GM23338 (cell line): ENCODE measurements around the gene ARHGAP4.

Experiments
- CREB1 ChIP-seq: fragments of 250-450 bp; sonication (Bioruptor Pico); IDR thresholded peaks from 2 replicates; pipeline ENCODE4 v1.5.0; 2020; ENCODE audit warnings: low read depth, mild to moderate bottlenecking, moderate library complexity
- CTCF ChIP-seq, 2 experiments: fragments of 200-600 bp in 1 of 2; sonication (generic) in 1 of 2; conservative IDR thresholded peaks; 2 replicates each; pipeline versions ENCODE4 v1.5.1 to v1.6.1; 2016 to 2017; ENCODE audit warnings: antibody characterized with exemption in 2 of 2, low read depth in 2 of 2, mild to moderate bottlenecking in 2 of 2, moderate library complexity in 1 of 2
- EZH2phosphoT487 ChIP-seq: fragments of 200-600 bp; sonication (generic); IDR thresholded peaks from one replicate; pipeline ENCODE4 v1.8.1; 2018; ENCODE audit warnings: antibody characterized with exemption; ENCODE audit not compliant: unreplicated experiment
- JUNB ChIP-seq: IDR thresholded peaks from one replicate; pipeline ENCODE4 v1.6.1; 2016; ENCODE audit warnings: antibody characterized with exemption; ENCODE audit not compliant: unreplicated experiment
- POLR2AphosphoS5 ChIP-seq: IDR thresholded peaks from 2 replicates; pipeline ENCODE4 v1.6.1; 2016; ENCODE audit warnings: antibody characterized with exemption, low read depth
- REST ChIP-seq: IDR thresholded peaks from one replicate; pipeline ENCODE4 v1.6.1; 2018; ENCODE audit warnings: antibody characterized with exemption; ENCODE audit not compliant: unreplicated experiment

GRCh38 chrX:153935326-153935851 lies 9.3 kb upstream of the ARHGAP4 start:
- TF ChIP-seq POLR2AphosphoS5 (no peak), CTCF (conservative IDR thresholded peaks at IDR 0.05; ENCODE audit: low read depth in 2 of 2) (no peak), REST (no peak), JUNB (no peak), CREB1 (CRISPR knock-in tag) (no peak), EZH2phosphoT487 (no peak)
